Adrenal gland (tissue), 12 donors: ENCODE results near the gene OR6K2. TPM values are rescaled to one million over a fixed set of nuclear protein-coding genes. Genes with fewer than 3 reads are reported as not detected.

Experiments used
- DNase-seq, 7 donors: peaks; one replicate each; pipeline ENCODE4 v3.0.0-alpha.2; 2019 to 2020
- H3K27ac ChIP-seq, 5 donors: fragments of 200-600 bp; sonication (generic) in 4 of 5; 1 replicate in 3 of 5; 2 replicates in 2 of 5; pipeline versions ENCODE4 v1.5.1 to v1.8.0; 2016 to 2020; ENCODE audit warnings: mild to moderate bottlenecking in 1 of 5
- H3K27me3 ChIP-seq: fragments of 200-600 bp; 2 replicates; pipeline ENCODE4 v1.8.0; 2021
- H3K36me3 ChIP-seq, 2 donors: fragments of 200-600 bp; replicated peaks in 1 of 2; 1 replicate in 1 of 2; 2 replicates in 1 of 2; pipeline versions ENCODE4 v1.5.1 to v1.8.0; 2018 to 2022
- H3K4me1 ChIP-seq, 2 donors: fragments of 200-600 bp; replicated peaks in 1 of 2; 1 replicate in 1 of 2; 2 replicates in 1 of 2; pipeline versions ENCODE4 v1.5.1 to v1.8.0; 2018 to 2021
- H3K4me3 ChIP-seq, 4 donors: fragments of 200-600 bp; sonication (generic) in 3 of 4; one replicate each; pipeline ENCODE4 v1.5.1; 2016 to 2018
- H3K9me3 ChIP-seq, 3 donors: fragments of 200-600 bp; sonication (generic) in 1 of 3; replicated peaks in 1 of 3; 1 replicate in 2 of 3; 2 replicates in 1 of 3; pipeline versions ENCODE4 v1.5.1 to v1.8.0; 2016 to 2021
- POLR2A ChIP-seq, 2 donors: fragments of 450-650 bp; IDR thresholded peaks; one replicate each; pipeline ENCODE4 v1.6.1; 2017; ENCODE audit warnings: antibody characterized with exemption in 2 of 2, mild to moderate bottlenecking in 2 of 2, moderate library complexity in 1 of 2
- WGBS, 4 donors: extraction: QIAGEN DNeasy Blood & Tissue Kit in 2 of 4; methylation state at CpG; one replicate each; pipeline versions ENCODE4 v1.1.5 to v1.1.7; 2013 to 2017; 5-methylcytosine and 5-hydroxymethylcytosine counted together
- intact Hi-C, 2 donors: fragments of 100-400 bp; cut with DNase I; formaldehyde crosslinking; loops; one replicate each; pipeline versions ENCODE4 v1.14.1 to v1.15.0; 2022 to 2023
- polyA plus RNA-seq, 3 donors: library from polyadenylated mRNA; stranded (reverse); fragments of 200-250 nt in 2 of 3; fragments of 350-450 nt in 1 of 3; fragmentation: Illumina TruSeq in 1 of 3; extraction: RNeasy Lipid Tissue Mini Kit (QIAGEN cat#74804) in 1 of 3; gene quantifications; one replicate each; pipeline ENCODE4 v1.2.3, GENCODE V29; 2013 to 2014
- total RNA-seq, 9 donors: library from RNA; depleted of rRNA in 4 of 9; stranded (reverse); fragments of >200 nt in 4 of 9; fragments of 120-200 nt in 1 of 9; fragmentation: NEBNext Ultra II Directional in 1 of 9; extraction: Animal tissue kit (Norgen Biotek cat#: 25700) in 1 of 9; gene quantifications; one replicate each; pipeline versions ENCODE4 v1.1.0 to v1.2.4, GENCODE V29; 2013 to 2023
- TF ChIP-seq, protein P1 (sequence below), 6 experiments: fragments of 450-650 bp in 4 of 6; fragments of 200-600 bp in 2 of 6; sonication (generic) in 1 of 6; IDR thresholded peaks; 1 replicate in 5 of 6; 2 replicates in 1 of 6; pipeline versions ENCODE4 v1.5.1 to v1.8.0; 2016 to 2021; ENCODE audit warnings: antibody characterized with exemption in 6 of 6, mild to moderate bottlenecking in 2 of 6, moderate library complexity in 1 of 6
- donor health status: healthy with polysubstance abuse.
- donor health status: Bipolar disorder and iron deficiency.
- donor health status: DM: yes; HTN: yes; CAD: no.
- donor health status: DM: no; HTN: no; CAD: no.
- donor health status: DM: no; HTN: no; CAD: no.
- donor health status: DM: yes; HTN: yes; CAD: no.

The OR6K2 gene
- total and polyA plus RNA-seq, 12 donors: not detected

DNA sequence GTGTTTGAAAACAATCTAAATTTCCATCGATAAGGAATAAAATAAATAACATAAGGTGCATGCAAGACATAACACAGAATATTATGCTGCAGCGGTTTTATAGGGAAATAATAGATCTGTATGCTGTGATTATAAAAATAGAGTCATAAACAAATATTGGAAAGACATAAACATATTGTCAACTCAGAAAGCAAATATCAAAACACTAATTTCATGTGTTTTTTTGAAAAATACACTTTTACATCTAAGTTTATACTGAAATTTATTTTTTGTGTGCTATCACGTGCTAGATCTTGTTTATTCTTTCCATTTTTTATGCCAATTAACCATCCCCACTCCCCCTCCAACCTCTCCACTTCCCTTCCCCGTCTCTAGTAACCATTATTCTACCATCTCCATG is 10.6 kb upstream of the OR6K2 start:
- Histone ChIP-seq H3K9me3 (no peaks in the 10 kb centered on the region), H3K4me1 (no peaks in the 10 kb centered on the region), H3K27ac (no peak overlapping the region), H3K27me3 (no peaks in the 10 kb centered on the region), H3K4me3 (no peak overlapping the region), H3K36me3 (no peaks in the 10 kb centered on the region)
- intact Hi-C loops: no loop called here
- 61 to 73% (median 69%) methylated on average over 4 of the region's 4 CpGs for WGBS, 4 donors
- TF ChIP-seq, protein P1, sequence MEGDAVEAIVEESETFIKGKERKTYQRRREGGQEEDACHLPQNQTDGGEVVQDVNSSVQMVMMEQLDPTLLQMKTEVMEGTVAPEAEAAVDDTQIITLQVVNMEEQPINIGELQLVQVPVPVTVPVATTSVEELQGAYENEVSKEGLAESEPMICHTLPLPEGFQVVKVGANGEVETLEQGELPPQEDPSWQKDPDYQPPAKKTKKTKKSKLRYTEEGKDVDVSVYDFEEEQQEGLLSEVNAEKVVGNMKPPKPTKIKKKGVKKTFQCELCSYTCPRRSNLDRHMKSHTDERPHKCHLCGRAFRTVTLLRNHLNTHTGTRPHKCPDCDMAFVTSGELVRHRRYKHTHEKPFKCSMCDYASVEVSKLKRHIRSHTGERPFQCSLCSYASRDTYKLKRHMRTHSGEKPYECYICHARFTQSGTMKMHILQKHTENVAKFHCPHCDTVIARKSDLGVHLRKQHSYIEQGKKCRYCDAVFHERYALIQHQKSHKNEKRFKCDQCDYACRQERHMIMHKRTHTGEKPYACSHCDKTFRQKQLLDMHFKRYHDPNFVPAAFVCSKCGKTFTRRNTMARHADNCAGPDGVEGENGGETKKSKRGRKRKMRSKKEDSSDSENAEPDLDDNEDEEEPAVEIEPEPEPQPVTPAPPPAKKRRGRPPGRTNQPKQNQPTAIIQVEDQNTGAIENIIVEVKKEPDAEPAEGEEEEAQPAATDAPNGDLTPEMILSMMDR (IDR thresholded peaks at IDR 0.05): no peak
- TF ChIP-seq POLR2A (IDR thresholded peaks at IDR 0.05): no peak
- no peak for DNase-seq

- no peak for DNase-seq
- 68 to 82% (median 77%) methylated on average over 2 of the region's 2 CpGs for WGBS, 4 donors
- intact Hi-C loops: no loop called here
- no peaks in the 10 kb centered on the region for H3K4me1 ChIP-seq
- H3K4me3 ChIP-seq: no peak overlapping the region
- no peak overlapping the region for H3K27ac ChIP-seq
- H3K36me3 ChIP-seq: no peaks in the 10 kb centered on the region
- TF ChIP-seq POLR2A (IDR thresholded peaks at IDR 0.05): no peak
- TF ChIP-seq, protein P1 (IDR thresholded peaks at IDR 0.05): no peak
- no peaks in the 10 kb centered on the region for H3K9me3 ChIP-seq
- no peaks in the 10 kb centered on the region for H3K27me3 ChIP-seq
Measured at GRCh38 chr1:158706096-158706495, 5.6 kb upstream of the OR6K2 start.

DNA sequence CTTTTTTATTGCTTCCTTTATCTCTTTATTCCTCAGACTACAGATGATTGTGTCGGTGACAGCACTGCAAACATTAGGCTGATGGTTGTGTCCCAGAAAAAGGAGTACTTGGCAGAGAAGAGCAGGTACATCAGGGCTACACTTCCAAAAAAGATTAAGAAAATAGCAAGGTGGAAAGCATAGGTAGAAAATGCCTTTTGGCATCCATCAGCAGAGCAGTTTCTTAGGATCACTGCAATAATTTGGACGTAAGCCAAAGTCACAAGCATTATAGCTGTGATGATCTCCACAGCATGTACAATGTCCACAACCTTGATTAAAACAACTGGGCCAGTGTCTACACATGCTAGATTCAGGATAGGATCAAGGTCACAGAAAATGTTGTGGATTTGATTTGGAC is 5.9 kb downstream of the OR6K2 start:
- DNase-seq: no peak
- H3K36me3 ChIP-seq: no peaks in the 10 kb centered on the region
- no peaks in the 10 kb centered on the region for H3K9me3 ChIP-seq
- TF ChIP-seq, protein P1 (IDR thresholded peaks at IDR 0.05): no peak
- TF ChIP-seq POLR2A (IDR thresholded peaks at IDR 0.05): no peak
- H3K27me3 ChIP-seq: no peaks in the 10 kb centered on the region
- intact Hi-C loops: no loop called here
- no peak overlapping the region for H3K4me3 ChIP-seq
- no peaks in the 10 kb centered on the region for H3K4me1 ChIP-seq
- no peak overlapping the region for H3K27ac ChIP-seq
- WGBS, 4 donors: 71 to 87% (median 82%) methylated on average over 2 of the region's 2 CpGs

DNA sequence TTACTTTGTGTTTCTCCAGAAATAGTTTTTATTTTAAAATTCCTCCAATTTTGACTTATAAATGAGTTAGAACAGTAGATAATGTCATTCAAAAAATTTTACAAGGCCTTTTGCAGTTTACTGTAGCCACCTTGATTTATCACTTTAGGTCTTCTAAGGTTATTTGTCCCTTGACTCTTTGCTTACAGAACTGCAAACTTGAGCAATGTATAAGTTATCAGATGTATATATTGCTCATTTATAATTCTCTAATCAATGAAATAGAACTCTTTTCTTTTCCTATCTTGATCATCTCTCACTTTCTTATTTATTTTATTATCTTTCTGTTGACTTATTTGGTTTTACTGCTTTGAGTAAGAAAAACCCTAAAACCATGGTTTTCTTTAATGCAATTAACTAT is 8.1 kb downstream of the OR6K2 start:
- Histone ChIP-seq H3K27me3 (no peaks in the 10 kb centered on the region), H3K4me3 (no peak overlapping the region), H3K9me3 (no peaks in the 10 kb centered on the region), H3K4me1 (no peaks in the 10 kb centered on the region), H3K36me3 (no peaks in the 10 kb centered on the region), H3K27ac (no peak overlapping the region)
- TF ChIP-seq, protein P1 (IDR thresholded peaks at IDR 0.05): no peak
- no peak for TF ChIP-seq POLR2A (IDR thresholded peaks at IDR 0.05)
- intact Hi-C loops: no loop called here
- DNase-seq: no peak
